DND-41 (cell line): ENCODE data around the gene SAPCD1.

ENCODE experiments used
- ATAC-seq: fragments of 200-7000 bp; cut with Tn5 transposase; 3 replicates; pipeline ENCODE4 v1.9.1; 2021; ENCODE audit warnings: low read depth; ENCODE audit not compliant: insufficient read depth
- DNase-seq: peaks from one replicate; pipeline ENCODE4 v3.0.0-alpha.2; 2020
- H2AFZ ChIP-seq: 2 replicates; pipeline ENCODE4 v1.6.0; 2012; ENCODE audit warnings: low read depth, low read length
- H3K27ac ChIP-seq: 2 replicates; pipeline ENCODE4 v1.5.1; 2012; ENCODE audit warnings: low read length, inconsistent platforms
- H3K27me3 ChIP-seq: fragments of 200-600 bp; sonication (generic); 2 replicates; pipeline ENCODE4 v1.6.0; 2012; ENCODE audit warnings: low read length, mild to moderate bottlenecking, inconsistent platforms; ENCODE audit not compliant: insufficient read depth, poor library complexity
- H3K36me3 ChIP-seq: 2 replicates; pipeline ENCODE4 v1.5.1; 2012; ENCODE audit warnings: low read length, inconsistent platforms; ENCODE audit not compliant: insufficient read depth
- H3K4me1 ChIP-seq: 2 replicates; pipeline ENCODE4 v1.5.1; 2012; ENCODE audit warnings: mild to moderate bottlenecking, low read length; ENCODE audit not compliant: insufficient read depth
- H3K4me2 ChIP-seq: 2 replicates; pipeline ENCODE4 v1.6.0; 2012; ENCODE audit warnings: mild to moderate bottlenecking, moderate library complexity, low read length, inconsistent platforms; ENCODE audit not compliant: insufficient read depth
- H3K4me3 ChIP-seq, 2 experiments: fragments of 200-600 bp in 1 of 2; shearing (Covaris generic) in 1 of 2; 2 replicates each; pipeline ENCODE4 v1.5.1; 2012 to 2016; ENCODE audit warnings: inconsistent platforms in 2 of 2, low read length in 2 of 2, mild to moderate bottlenecking in 2 of 2, low read depth in 1 of 2, moderate library complexity in 1 of 2
- H3K79me2 ChIP-seq: 2 replicates; pipeline ENCODE4 v1.6.0; 2012; ENCODE audit warnings: low read length, inconsistent platforms; ENCODE audit not compliant: insufficient read depth
- H3K9ac ChIP-seq: 2 replicates; pipeline ENCODE4 v1.6.0; 2012; ENCODE audit warnings: low read depth, mild to moderate bottlenecking, inconsistent platforms, low read length, moderate library complexity
- H3K9me3 ChIP-seq: 2 replicates; pipeline ENCODE4 v1.5.1; 2012; ENCODE audit warnings: low read length, moderate library complexity, mild to moderate bottlenecking, inconsistent platforms; ENCODE audit not compliant: insufficient read depth, severe bottlenecking
- H4K20me1 ChIP-seq: 2 replicates; pipeline ENCODE4 v1.6.0; 2012; ENCODE audit warnings: low read length; ENCODE audit not compliant: insufficient read depth
- EZH2 ChIP-seq: IDR thresholded peaks from 3 replicates; pipeline ENCODE4 v1.6.1; 2012; ENCODE audit warnings: borderline replicate concordance, low read depth, mild to moderate bottlenecking, moderate library complexity, low read length, inconsistent platforms; ENCODE audit not compliant: severe bottlenecking
- TF ChIP-seq, protein P1 (sequence below): IDR thresholded peaks from 2 replicates; pipeline ENCODE4 v1.5.1; 2012; ENCODE audit warnings: borderline replicate concordance, low read length, moderate library complexity, mild to moderate bottlenecking; ENCODE audit not compliant: poor library complexity, severe bottlenecking; ENCODE audit errors: extremely low read depth

Gene SAPCD1

DNA sequence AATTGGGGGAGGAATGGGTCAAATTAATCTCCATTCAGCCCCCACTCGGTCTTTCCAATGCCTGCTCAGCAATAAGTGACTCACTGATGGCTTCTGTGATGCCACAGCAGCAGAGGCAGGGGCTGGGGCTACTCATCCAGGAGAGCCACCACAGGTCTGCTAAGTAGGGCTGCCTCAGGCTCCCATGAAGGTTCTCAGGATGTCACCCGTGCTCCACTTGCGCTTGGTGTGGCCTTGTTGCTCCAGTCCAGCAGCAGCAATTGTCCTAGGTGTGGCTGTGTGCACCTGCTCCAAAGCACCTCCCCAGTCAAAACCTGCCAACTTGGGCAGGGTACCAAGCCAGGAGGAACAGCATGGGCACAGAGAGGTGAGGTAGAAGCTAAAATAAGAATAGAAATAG is 40.3 kb upstream of the SAPCD1 start:
- Histone ChIP-seq H3K79me2 (no peaks in the 10 kb centered on the region), H3K9ac (no peak overlapping the region), H3K36me3 (peaks cover 7% of the 10 kb centered on the region), H3K9me3 (no peaks in the 10 kb centered on the region), H3K27ac (no peak overlapping the region), H3K4me3 (no peak overlapping the region), H4K20me1 (no peaks in the 10 kb centered on the region), H3K4me2 (no peak overlapping the region), H3K4me1 (peaks cover 4% of the 10 kb centered on the region), H2AFZ (no peak overlapping the region), H3K27me3 (no peaks in the 10 kb centered on the region)
- TF ChIP-seq, protein P1, sequence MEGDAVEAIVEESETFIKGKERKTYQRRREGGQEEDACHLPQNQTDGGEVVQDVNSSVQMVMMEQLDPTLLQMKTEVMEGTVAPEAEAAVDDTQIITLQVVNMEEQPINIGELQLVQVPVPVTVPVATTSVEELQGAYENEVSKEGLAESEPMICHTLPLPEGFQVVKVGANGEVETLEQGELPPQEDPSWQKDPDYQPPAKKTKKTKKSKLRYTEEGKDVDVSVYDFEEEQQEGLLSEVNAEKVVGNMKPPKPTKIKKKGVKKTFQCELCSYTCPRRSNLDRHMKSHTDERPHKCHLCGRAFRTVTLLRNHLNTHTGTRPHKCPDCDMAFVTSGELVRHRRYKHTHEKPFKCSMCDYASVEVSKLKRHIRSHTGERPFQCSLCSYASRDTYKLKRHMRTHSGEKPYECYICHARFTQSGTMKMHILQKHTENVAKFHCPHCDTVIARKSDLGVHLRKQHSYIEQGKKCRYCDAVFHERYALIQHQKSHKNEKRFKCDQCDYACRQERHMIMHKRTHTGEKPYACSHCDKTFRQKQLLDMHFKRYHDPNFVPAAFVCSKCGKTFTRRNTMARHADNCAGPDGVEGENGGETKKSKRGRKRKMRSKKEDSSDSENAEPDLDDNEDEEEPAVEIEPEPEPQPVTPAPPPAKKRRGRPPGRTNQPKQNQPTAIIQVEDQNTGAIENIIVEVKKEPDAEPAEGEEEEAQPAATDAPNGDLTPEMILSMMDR: no peak
- TF ChIP-seq EZH2: no peak
- DNase-seq: no peak
- no peak for ATAC-seq

DNA sequence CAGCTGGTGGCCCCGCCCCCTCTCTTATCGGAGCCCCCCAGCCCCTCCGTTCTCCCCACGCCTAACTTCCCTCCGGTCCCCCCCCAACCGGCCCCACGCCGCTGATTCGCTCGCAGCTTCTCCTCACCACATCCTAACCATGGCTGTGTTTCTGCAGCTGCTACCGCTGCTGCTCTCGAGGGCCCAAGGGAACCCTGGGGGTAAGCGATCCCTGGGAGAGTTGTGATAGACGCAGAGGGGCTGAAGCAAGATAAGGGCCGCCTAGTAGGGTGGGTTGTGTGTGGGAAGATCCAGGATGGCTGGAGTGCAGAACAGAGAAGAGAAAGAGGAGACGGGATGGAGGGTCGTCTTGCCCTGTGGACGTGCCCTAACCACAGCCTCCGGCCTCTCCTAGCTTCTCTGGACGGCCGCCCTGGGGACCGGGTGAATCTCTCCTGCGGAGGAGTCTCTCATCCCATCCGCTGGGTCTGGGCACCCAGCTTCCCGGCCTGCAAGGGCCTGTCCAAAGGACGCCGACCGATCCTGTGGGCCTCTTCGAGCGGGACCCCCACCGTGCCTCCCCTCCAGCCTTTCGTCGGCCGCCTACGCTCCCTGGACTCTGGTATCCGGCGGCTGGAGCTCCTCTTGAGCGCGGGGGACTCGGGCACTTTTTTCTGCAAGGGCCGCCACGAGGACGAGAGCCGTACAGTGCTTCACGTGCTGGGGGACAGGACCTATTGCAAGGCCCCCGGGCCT is 39.0 kb upstream of the SAPCD1 start, which contains the start of gene MPIG6B:
TSS of gene MPIG6B (plus strand) at position 129 of the 735 bp plus-strand sequence. CDS start at position 140, 11 bp downstream.
- no peak for TF ChIP-seq EZH2
- TF ChIP-seq, protein P1: no peak
- Histone ChIP-seq H3K4me2 (no peak within 1 kb of the TSS), H3K9ac (no peak within 1 kb of the TSS), H3K9me3 (no peaks in the 10 kb centered on the region), H3K79me2 (no peaks in the 10 kb centered on the region), H3K27ac (no peak within 1 kb of the TSS), H3K4me1 (peaks cover 4% of the 10 kb centered on the region), H3K36me3 (peaks cover 13% of the 10 kb centered on the region), H3K27me3 (no peaks in the 10 kb centered on the region), H4K20me1 (no peaks in the 10 kb centered on the region), H3K4me3 (no peak within 1 kb of the TSS), H2AFZ (no peak within 1 kb of the TSS)
- DNase-seq (peak; percentile 58), ATAC-seq (peak; percentile 87)

DNA sequence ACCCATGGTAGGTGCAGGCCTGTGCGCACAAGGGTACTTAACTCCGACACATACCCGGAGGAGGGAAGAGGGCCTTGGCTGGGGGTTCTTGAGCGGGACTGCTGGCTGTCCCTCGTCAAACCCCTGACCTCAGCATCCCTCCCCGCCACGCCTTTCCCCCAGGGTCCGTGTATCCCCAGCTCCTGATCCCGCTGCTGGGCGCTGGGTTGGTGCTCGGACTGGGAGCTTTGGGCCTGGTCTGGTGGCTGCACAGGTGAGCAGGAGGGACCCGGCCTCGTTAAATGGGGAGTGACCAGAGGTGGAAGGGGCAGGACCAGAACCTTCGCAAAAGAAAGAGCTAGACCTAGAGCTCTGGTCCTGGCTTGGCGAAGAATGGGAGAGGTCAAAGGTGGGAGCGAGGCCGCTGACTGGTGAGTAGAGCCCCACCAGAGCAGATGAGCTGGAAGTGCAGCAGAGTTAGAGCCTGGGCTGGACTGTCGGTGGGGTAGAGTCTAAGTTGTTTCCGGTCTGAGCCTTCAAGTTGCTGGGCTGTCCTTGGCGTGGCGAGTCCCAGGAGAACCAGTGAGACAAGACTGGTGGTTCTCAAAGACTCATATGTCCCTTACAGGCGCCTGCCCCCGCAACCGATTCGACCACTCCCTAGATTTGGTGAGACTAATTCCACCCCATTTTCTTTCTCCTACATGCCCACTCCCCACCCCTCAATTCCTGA is 38.3 kb upstream of the SAPCD1 start:
- Histone ChIP-seq H3K36me3 (peaks cover 17% of the 10 kb centered on the region), H3K9me3 (no peaks in the 10 kb centered on the region), H3K79me2 (no peaks in the 10 kb centered on the region; the same call in 1 of the 2 replicates), H3K9ac (no peak overlapping the region), H3K4me1 (peaks cover 11% of the 10 kb centered on the region), H2AFZ (no peak overlapping the region), H4K20me1 (no peaks in the 10 kb centered on the region), H3K4me3 (no peak overlapping the region), H3K27ac (no peak overlapping the region), H3K4me2 (no peak overlapping the region), H3K27me3 (no peaks in the 10 kb centered on the region)
- TF ChIP-seq, protein P1: no peak
- no peak for TF ChIP-seq EZH2
- DNase-seq (no peak), ATAC-seq (no peak)
